ENCODE results near the gene FA2H.

The FA2H gene

GRCh38 chr16:74700438-74701225 is 74.0 kb downstream of the FA2H start, which contains the start of gene MLKL:
Gene MLKL (minus strand): TSS chr16:74700862. CDS start chr16:74695757, 5,105 bp downstream.
- ChIA-PET POLR2A (no interaction called here), CTCF (interaction anchor here (1.2 to 9.0 kb wide), 9 partner anchors 9 to 411 kb away, joined by 3 to 45 read pairs (median 5); no protein-coding TSS in a partner anchor)
- DNase-seq (ENCODE audit: extremely low spot score): peak; percentile 57
- peak; percentile 15 for TF ChIP-seq CTCF (IDR thresholded peaks at IDR 0.05; ENCODE audit: control extremely low read depth, extremely low read depth, low read depth, missing control alignments)

- CTCF ChIA-PET: interaction anchor here (1.2 to 9.0 kb wide), 8 partner anchors 10 to 412 kb away, joined by 3 to 45 read pairs (median 7); no protein-coding TSS in a partner anchor
- TF ChIP-seq CTCF (IDR thresholded peaks at IDR 0.05; ENCODE audit: control extremely low read depth, extremely low read depth, low read depth, missing control alignments): no peak
- peak; percentile 53 for DNase-seq (ENCODE audit: extremely low spot score)
- POLR2A ChIA-PET: no interaction called here
Observed at GRCh38 chr16:74700116-74700437, 74.5 kb downstream of the FA2H start.

GRCh38 chr16:74699666-74700065 is 75.0 kb downstream of the FA2H start:
- no peak for TF ChIP-seq CTCF (IDR thresholded peaks at IDR 0.05; ENCODE audit: control extremely low read depth, extremely low read depth, low read depth, missing control alignments)
- DNase-seq (ENCODE audit: extremely low spot score): no peak
- ChIA-PET CTCF (interaction anchor here (0.9 to 9.0 kb wide), 7 partner anchors 8 to 412 kb away, joined by 3 to 45 read pairs (median 9); no protein-coding TSS in a partner anchor), POLR2A (no interaction called here)

- no peak for TF ChIP-seq CTCF (IDR thresholded peaks at IDR 0.05; ENCODE audit: control extremely low read depth, extremely low read depth, low read depth, missing control alignments)
- POLR2A ChIA-PET: interaction anchor here (0.5 to 0.6 kb wide), 2 partner anchors 42 to 204 kb away, joined by 3 to 4 read pairs; no protein-coding TSS in a partner anchor
- peak; percentile 43 for DNase-seq (ENCODE audit: extremely low spot score)
- CTCF ChIA-PET: interaction anchor here (1.0 to 9.0 kb wide), 6 partner anchors 8 to 413 kb away, joined by 3 to 45 read pairs (median 8); no protein-coding TSS in a partner anchor
Observed at GRCh38 chr16:74698222-74698621, 76.4 kb downstream of the FA2H start.

- POLR2A ChIA-PET: interaction anchor here (1.2 kb wide), 1 partner anchor 29 kb away, joined by 4 read pairs; the partner anchor contains the start of gene RFWD3
- CTCF ChIA-PET: interaction anchor here (1.1 to 9.0 kb wide), 4 partner anchors 9 to 611 kb away, joined by 3 to 45 read pairs (median 6); partner anchors contain the start of gene RFWD3
- TF ChIP-seq CTCF (IDR thresholded peaks at IDR 0.05; ENCODE audit: control extremely low read depth, extremely low read depth, low read depth, missing control alignments): no peak
- DNase-seq (ENCODE audit: extremely low spot score): peak; percentile 91
Observed at GRCh38 chr16:74695450-74696422, 78.9 kb downstream of the FA2H start.
